ENCODE results near the gene DIP2C.
A peak's percentile ranks its signal among the peaks of the same experiment; 100 is the strongest.
"Not testable (repeated sequence)": the region's sequence is repeated elsewhere in the genome, so short reads cannot be mapped to it uniquely, and the experiment has no call there.

Gene DIP2C

DNA sequence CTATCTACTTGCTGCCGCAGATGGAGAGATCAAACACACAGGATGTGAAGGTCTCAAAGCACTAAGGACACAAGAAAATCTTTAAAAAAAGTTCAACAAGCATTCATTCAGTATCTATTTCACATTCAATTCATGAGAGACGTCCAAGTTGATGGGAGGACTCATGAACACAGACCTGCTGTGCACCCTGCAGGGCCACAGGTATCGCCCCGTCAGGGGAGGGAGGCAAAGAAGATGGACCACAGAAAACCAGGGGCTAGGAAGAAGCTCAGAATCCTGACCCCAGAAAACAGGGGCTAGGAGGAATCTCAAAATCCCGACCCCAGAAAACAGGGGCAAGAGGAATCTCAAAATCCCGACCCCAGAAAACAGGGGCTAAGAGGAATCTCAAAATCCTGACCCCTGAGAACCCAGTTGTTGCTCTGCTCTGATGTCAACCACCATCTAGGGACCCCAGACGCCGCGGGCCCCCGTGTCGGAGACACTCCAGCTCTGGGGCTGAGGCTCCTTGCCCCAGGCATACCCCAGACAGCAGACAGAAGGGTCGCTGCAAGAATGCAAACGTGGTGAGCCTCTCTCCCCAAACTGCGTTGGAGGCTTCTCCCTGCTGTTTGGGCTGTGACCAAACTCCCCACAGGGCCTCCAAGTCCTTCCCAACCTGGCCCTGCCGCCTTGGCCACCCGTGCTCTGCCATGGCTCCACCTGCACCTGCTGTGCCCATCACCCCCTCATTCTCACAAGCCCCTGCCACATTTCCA, 197.6 kb downstream of the DIP2C start:
- no peak for DNase-seq

DNA sequence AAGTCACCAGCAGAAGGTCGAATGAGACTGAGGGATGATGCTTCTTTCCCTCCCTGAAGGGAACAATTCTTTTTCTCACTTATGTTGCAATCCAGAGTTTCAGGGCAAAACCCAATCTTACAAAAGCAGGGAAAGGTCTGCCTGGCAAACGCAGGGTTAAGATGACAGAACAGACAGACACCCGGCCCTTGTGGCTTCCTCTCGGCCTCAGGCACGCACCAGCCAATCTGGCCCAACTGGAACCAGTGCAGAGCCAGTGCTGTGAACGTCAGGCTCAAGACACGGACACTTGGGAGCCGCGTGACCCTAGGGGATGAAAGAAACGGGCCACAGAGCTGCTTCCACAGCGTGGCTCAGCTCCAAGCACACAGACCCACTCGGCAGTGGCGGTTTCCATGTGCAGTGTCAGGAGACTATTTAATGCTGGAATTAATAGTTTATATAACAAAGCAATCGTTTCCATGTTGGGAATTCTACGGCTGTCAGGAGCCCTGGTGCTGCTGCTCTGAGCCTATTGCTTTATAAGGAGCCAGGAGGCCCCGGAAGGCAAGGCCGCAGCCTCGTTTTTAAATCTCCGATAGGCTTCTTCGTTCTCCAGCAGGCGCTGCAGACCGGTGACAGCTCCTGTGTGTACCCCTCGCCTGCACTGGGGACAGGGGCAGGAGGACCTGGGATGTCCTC, 198.4 kb downstream of the DIP2C start:
- no peak for DNase-seq

DNA sequence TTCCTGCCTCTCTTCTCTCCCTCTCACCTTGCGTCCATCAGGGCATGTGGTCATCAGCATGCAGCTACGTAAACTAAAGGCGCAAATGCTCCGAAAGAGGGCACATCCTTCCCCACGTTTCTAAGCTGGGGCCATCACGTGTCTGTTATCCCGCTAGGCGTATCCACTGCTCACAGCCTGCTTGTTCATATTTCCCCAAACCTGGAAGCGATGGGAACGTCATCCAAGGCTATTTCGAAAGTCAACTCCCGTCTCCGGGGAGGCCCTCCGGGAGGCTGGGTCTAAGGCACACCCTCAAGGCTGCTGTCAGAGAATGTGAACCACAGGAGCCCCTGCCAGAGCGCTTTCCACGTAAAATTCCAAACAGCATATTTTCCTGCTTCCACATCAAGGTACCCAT, 199.2 kb downstream of the DIP2C start:
- DNase-seq: no peak

DNA sequence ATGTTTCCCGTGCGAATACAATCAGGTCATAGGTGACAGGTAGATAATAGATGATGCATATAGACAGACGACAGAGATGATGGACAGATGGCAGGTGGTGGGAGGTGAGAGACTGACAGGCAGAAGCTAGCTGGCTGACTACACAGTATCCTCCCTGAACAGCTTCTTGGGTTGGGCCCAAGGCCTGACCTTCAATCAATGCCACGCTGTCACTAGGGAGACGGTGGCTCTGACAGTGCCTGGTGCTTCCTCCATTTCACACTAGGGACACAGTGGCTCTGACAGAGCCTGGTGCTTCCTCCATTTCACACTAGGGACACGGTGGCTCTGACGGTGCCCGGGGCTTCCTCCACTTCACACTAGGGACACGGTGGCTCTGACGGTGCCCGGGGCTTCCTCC, 200.1 kb downstream of the DIP2C start:
- no peak for DNase-seq

DNA sequence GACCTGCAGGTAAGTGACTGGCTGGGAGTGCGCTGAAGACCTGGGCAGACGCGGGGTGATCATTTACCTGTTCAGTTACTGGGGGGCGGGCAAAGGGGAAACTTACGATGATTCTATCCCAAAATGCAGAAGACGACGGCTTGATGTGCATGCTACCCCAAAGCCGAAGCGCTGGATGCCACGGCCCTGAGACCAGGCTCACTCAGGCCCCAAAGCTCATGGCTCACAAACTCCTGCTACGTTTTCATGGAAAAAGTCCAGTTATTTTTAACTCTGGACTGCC, 200.6 kb downstream of the DIP2C start:
- DNase-seq: no peak

DNA sequence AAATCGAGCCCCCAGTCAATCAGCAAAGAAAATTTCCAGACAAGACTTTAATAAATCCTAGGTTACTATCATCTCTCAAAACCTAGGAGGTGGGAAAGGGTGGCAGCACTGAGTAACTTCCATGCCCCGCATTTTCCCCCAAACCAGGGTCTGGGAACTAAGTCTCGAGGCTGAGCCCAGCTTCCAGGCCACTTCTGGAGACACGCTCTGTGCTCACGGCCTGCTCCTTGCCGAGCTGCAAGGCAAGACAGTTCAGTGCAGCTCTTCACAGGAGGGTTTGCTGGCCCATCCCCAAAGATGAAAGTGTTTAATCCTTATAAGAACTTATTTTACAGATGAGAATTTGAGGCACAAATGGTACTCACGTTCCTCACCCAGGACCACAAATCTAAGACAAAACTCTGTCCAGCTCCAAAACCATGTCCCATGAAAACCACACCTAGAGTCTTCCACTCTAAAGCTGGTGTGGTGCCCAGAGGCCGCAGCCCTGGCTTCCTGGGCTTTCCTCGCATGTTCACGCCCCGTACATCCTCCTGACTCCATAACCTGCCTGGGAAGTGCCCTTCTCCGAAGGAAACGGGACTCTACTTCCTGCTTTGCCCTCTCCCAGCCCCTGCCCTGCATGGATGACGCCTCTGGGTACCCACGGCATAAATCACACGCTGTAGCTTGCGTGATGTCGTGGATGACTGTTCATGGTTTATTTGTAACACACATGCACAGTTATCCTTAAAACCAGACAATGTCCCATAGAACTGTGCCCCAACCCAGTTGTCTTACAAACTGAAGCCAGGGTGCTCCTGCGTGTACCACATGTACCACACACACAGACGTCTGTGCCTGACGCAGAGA, 201.2 kb downstream of the DIP2C start:
- no peak for DNase-seq

DNA sequence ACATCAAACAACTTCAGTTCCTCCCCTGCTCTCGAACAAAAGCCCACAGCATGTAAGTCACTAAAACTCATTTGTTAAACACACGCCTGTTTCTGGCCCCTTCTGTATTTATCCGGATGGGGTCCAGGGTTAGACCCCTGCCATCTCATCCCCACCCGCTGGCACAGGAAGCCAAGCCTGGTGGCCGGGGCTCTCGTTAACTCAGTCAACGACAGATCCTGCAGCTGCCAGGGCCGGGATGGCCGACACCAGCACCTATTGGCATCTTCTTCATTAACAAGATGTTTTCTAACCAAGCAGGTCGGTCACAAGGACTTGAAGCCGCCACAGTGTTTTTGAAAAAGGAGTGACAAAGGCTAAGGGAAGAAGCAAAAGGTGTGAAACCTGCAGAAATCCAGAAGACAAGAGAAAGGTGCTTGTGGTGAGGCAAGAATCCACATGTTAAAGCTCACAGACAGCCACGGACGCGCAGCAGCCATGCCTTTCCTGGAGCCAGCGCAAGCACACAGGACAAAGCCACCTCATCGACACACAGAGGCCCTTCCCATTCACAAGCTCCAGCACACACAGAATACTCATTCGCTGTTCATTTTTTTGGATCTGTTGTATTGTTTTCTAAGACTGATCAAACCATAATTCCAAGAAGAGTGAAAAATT, 202.7 kb downstream of the DIP2C start:
- no peak for DNase-seq

DNA sequence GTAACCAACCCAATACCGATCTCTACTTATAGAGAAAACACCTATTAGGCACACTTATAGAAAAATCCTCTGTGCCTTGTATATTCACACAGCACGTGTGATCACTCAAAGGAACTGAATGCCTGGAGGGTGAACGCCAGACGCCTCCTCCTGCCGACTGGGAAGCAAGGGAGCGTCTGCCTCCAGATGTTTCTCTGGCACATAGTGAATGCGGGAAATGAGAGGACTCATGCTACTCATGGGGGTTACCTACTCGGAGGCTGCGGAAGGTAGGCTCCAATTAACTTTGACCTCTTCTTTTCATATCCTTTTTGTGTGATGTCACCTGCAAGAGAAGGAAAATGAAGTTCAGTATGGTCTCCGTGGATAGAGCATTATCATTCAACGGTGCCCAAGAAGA, 203.3 kb downstream of the DIP2C start:
- DNase-seq: no peak

DNA sequence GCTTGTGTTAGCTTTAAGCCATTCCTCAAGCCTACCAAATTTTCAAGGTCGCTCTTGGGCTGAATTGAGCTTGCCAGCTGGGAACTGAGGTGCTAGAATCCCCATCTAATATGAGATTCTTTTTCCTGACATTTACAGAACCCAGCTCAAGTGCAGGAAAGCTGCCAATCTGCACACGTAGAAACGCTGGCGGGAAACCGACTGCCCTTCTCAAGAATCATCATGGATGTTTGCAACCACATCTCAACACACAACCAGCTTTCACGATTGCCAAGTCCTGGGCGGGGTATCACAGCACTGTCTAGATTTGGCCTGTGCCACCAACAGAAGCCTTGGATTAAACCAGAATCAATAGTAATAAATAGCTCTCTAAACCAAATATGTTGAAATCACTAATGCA, 203.7 kb downstream of the DIP2C start:
- DNase-seq: no peak

DNA sequence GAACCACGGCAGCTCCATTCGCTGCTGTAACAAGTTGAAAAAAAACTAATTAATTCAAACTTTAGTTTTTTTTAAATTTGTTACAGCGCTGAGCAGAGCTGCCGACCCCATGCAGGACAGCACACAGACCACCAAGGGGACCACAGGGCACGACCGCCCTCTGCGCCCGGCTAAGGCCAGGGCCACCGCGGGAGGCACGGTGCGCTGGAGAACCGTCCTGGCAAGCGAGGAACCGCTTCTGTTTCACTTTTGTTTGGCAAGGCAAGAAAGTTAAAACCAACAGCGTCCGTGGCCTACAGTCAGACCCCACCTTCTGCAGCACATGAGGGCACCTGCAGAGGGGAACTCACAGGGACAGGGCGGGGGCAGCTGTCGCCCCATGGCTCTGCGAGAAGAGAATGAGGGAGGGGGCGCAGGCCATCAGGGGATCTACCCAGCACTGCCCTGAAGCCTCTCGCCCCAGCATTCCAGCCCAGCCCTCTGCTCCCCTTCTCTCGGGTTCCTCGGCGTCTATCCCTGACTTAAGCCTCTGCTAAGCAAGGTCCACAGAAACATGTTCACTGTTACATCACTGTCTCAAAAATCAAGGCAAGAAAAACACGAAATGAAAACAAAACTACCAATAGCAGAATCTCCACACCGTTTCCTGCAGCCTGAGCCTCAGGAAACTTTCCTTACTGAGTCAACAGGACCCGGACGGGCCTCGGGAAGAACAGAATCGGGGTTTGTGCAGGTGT, 204.4 kb downstream of the DIP2C start:
- DNase-seq: peak in 2 of 4 experiments; percentile 6 to 9

DNA sequence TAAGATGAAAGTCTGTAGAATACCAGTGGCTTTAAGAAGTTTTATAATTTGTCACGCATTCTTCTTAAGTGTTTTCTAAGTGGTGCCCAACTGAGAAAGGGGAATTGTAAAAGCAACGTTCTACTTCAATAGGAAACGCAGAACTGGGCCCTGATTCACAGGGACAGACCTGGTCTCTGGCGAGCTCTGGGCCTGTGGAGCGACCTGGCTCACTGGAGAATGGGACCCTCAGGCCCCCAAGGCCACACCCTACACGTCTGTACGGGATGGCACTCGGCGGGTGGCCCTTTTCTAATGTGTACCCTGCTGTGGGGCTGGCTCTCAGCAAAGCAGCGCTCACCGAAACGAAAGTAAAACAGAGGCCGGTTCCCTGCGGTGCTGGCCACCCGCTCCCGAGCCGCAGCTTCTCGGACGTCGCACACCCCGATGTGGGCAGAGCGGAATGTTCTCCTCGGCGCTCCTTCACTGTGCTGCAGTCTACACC, 205.0 kb downstream of the DIP2C start:
- DNase-seq: peak; percentile 9 to 31 (median 24)

DNA sequence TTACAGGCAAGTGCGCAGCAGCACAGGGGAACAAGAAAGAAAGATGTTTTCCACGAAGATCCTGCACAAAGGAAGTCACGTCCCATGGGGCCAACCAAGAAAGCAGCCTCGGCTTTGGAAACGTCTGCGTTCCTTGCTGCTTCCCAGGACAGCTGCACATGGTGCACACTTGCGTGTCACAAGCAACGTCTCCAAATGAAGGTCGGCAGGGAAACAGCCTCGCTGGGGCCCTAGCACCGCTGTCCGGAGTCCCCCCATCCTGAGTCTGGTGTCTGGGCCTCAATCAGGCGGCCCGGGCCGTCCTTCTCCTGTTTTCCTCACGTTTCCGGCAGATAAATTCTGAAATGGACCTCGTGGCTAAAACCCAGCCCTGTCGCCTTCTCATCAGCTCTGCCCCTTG, 206.2 kb downstream of the DIP2C start:
- no peak for DNase-seq

DNA sequence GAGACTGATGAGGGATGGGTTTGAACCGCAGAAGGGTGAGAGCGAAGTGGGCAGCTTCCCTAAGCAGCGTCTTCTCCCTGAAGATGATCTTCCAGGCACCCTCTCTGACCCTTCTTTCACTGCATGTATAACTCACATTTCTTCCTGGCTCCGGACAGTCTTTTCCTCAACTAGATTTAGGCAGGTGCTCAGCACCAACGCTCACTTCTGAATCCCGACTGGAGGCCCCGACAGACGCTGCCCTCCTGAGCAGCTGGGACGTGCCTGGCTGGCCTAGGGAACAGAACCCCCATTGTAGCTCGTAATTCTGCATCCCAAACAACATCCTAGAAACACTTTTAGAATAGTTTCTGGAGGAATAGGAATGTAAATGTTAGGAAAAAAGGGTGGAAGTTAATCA, 206.6 kb downstream of the DIP2C start:
- DNase-seq: no peak

DNA sequence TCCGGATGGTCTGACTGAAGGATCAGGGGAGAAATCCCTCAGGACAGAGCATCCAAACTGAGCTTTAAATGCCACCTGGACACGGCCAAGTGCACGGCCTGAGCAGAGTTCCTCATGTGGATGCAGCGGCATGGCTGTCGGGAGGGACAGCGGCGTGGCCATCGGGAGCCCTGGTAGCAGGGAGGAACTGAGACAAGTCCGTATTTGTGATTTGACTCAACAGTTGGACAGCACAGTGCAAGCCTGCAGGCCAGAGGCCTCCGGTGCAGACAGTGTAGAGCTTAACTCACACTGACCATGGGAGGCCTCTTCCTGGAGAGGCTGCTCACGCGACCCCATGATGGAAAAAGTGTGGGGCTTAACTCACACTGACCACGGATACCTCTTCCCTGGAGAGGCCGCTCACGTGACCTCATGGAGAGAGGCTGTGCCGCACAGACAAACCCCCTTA, 207.4 kb downstream of the DIP2C start:
- no peak for DNase-seq

DNA sequence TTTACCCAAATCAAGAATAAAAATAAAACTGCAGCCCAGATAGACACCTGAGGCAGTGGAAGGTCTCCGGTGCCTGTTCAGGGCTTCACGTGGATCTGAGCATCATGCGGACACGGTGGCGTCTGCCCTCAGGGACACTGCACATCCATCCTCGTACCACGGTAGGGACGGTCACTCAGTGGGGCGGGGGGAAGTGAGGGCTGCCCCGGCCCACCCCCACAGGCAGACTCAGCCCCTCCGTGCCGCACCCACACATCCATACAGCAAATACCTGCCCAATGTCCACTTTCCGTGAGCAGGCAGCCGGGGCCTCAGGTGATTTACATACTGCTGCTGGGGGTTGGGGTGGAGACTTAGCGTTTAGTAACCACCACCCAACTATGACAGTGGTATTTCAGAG, 207.8 kb downstream of the DIP2C start:
- DNase-seq: no peak

DNA sequence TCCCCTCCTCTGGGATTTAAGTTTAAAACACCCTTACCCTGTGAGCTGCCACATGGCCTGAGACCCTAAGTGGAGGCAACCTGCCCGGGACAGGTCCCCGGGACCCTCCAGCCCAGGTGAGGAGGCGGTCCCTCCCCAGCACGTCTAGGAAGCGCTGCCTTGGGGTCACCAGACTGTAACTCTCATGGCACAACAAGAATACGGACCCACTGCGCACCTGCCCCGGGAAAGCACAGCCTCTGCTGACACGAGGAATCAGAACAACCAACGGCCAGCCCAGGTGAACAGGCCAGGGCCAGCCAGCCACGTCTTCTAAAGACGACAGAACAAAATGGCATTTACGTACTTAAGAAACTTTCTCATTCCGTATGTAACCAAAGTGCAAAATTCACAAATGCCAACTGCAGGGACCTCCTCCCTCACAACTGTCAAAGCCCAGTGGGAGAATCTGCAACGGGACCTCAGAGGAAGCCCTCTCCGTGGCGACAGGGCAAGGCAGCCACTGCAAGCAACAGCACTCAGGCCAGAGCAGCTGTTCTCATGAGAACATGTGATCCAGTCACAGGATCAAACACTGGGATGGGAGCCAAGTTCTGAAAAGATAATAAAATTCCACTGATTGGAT, 208.4 kb downstream of the DIP2C start:
- peak in 1 of 4 experiments; percentile 4 for DNase-seq

DNA sequence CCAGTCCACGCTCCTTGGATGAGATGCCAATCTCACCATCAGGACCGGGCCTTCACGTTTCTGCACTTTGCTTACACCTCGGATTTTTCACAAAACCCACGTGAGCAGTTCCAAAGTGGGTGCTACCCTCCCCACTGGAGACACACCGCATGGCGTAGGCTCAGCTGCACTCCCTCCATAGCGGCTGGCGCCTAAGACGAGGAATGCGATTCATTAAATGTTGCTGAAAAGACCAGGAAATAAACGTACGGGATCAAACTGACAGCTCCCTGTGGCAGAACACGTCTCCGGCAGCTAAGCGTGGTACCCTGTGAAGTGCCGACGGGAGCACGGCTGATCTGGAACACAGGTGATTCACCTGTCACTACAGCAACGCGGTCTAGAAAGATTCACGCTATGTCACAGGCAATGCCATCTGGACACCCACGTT, 209.0 kb downstream of the DIP2C start:
- no peak for DNase-seq

DNA sequence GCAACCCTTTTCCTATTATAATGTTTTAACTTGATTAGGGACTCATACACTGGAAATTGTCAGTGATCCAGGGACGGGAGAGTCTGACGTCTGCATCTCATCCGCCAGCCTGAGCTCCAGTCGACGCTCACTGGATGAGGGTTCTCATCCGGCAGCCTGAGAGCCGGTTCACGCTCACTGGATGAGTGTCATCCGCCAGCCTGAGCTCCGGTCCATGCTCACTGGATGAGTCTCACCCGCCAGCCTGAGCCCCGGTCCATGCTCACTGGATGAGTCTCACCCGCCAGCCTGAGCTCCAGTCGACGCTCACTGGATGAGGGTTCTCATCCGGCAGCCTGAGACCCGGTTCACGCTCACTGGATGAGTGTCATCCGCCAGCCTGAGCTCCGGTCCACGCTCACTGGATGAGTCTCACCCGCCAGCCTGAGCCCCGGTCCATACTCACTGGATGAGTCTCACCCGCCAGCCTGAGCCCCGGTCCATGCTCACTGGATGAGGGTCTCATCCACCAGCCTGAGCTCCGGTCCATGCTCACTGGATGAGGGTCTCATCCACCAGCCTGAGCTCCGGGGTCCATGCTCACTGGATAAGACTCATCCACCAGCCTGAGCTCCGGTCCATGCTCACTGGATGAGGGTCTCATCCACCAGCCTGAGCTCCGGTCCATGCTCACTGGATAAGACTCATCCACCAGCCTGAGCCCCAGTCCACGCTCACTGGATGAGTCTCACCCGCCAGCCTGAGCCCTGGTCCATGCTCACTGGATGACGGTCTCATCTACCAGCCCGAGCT, 209.6 kb downstream of the DIP2C start:
- not testable (repeated sequence) for DNase-seq

DNA sequence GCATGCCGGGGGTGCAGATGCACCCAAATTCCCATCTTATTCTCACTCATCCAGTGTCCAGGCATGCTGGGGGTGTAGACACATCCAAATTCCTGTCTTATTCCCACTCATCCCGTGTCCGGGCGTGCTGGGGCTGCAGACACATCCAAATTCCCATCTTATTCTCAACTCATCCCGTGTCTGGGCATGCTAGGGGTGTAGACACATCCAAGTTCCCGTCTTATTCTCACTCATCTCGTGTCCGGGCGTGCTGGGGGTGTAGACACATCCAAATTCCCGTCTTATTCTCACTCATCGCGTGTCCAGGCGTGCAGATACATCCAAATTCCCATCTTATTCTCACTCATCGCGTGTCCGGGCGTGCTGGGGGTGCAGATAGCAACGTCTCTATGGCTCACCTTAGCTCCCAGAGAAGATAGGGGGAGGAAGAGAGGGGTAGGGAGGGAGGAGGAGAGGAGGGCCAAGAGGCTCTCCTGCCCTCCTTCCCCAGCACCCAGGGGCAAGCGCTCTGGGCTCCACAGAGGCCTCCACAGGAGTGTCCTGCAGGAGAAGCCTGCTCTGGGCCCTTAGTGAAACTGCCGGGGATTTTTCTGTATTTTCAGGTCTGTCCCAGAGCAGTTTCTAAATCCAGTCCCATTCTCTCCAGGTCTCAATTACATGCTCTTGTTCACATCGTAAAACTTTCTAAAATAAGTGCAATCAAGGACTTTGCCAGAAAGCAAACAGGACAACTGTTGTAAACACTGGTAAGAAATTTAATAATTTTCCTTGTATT, 210.8 kb downstream of the DIP2C start:
- no peak for DNase-seq

DNA sequence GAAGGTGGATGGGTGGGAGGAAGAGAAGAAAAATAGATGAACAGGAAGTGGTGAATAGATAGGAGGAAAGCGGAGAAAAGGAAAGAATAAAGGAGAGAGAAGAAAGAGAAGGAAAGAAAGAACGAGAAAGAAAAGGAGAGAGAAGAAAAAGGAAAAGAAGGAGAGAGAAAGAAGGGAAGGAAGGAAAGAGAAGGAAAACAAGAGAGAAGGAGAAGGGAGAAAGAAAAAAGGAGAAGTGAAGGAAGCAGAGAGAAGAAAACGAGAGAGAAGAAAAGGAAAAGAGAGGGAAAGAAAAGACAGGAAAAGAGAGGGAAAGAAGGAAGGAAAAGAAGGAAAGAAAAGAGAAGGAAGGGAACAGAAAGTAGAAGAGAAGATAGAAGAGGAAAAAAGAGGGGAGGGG, 211.8 kb downstream of the DIP2C start:
- DNase-seq: no peak

All from suppressor macrophage (primary cell).